Neural progenitor cell (in vitro differentiated cells): ENCODE results near the gene RCAN3. TPM values are rescaled to one million over a fixed set of nuclear protein-coding genes. Genes with fewer than 3 reads are reported as not detected.

ENCODE experiments used
- DNase-seq: peaks from one replicate; pipeline ENCODE4 v3.0.0-alpha.2; 2016; ENCODE audit warnings: low spot score
- H2AFZ ChIP-seq: fragments of 200-600 bp; sonication (generic); replicated peaks from 2 replicates; pipeline ENCODE4 v1.6.1; 2016; ENCODE audit warnings: antibody characterized with exemption
- H3F3A ChIP-seq: fragments of 200-600 bp; sonication (generic); 2 replicates; pipeline ENCODE4 v1.6.1; 2016; ENCODE audit warnings: antibody characterized with exemption, low read depth
- H3K27ac ChIP-seq: fragments of 200-600 bp; sonication (generic); 2 replicates; pipeline ENCODE4 v1.5.1; 2016; ENCODE audit warnings: mild to moderate bottlenecking
- H3K27me3 ChIP-seq: fragments of 200-600 bp; sonication (generic); 2 replicates; pipeline ENCODE4 v1.6.1; 2016; ENCODE audit warnings: mild to moderate bottlenecking, moderate library complexity
- H3K36me3 ChIP-seq: fragments of 200-600 bp; sonication (generic); 2 replicates; pipeline ENCODE4 v1.5.1; 2016
- H3K4me1 ChIP-seq: fragments of 200-600 bp; sonication (generic); 2 replicates; pipeline ENCODE4 v1.6.1; 2016; ENCODE audit warnings: mixed run types
- H3K4me2 ChIP-seq: fragments of 200-600 bp; sonication (generic); 2 replicates; pipeline ENCODE4 v1.6.1; 2016
- H3K4me3 ChIP-seq: fragments of 200-600 bp; sonication (generic); 2 replicates; pipeline ENCODE4 v1.5.1; 2016
- H3K79me2 ChIP-seq: fragments of 200-600 bp; sonication (generic); 2 replicates; pipeline ENCODE4 v1.6.1; 2016; ENCODE audit warnings: low read depth
- H3K9ac ChIP-seq: fragments of 200-600 bp; sonication (generic); 2 replicates; pipeline ENCODE4 v1.6.1; 2016
- H3K9me3 ChIP-seq: fragments of 200-600 bp; sonication (generic); 2 replicates; pipeline ENCODE4 v1.5.1; 2016; ENCODE audit warnings: low read depth
- H4K20me1 ChIP-seq: fragments of 200-600 bp; sonication (generic); 2 replicates; pipeline ENCODE4 v1.6.1; 2016; ENCODE audit warnings: low read depth
- H3K27ac Mint-ChIP-seq: 3 replicates; pipeline ENCODE4 v1.8.0; 2021; ENCODE audit warnings: mixed read lengths
- H3K27me3 Mint-ChIP-seq: 2 replicates; pipeline ENCODE4 v1.8.0; 2022; ENCODE audit warnings: low read depth, mild to moderate bottlenecking, inconsistent platforms, moderate library complexity, mixed read lengths; ENCODE audit not compliant: insufficient read depth
- H3K36me3 Mint-ChIP-seq: 3 replicates; pipeline ENCODE4 v1.8.0; 2021; ENCODE audit warnings: mixed read lengths
- H3K4me1 Mint-ChIP-seq: 3 replicates; pipeline ENCODE4 v1.8.0; 2021; ENCODE audit warnings: mixed read lengths
- H3K4me3 Mint-ChIP-seq: 3 replicates; pipeline ENCODE4 v1.8.0; 2021; ENCODE audit warnings: mild to moderate bottlenecking, moderate library complexity, mixed read lengths
- H3K9me3 Mint-ChIP-seq: 3 replicates; pipeline ENCODE4 v1.8.0; 2020; ENCODE audit warnings: mixed read lengths
- CTCF ChIP-seq: fragments of 200-600 bp; sonication (generic); IDR thresholded peaks from 2 replicates; pipeline ENCODE4 v1.5.1; 2017; ENCODE audit warnings: antibody characterized with exemption, mild to moderate bottlenecking
- EZH2 ChIP-seq: fragments of 200-600 bp; sonication (generic); IDR thresholded peaks from 2 replicates; pipeline ENCODE4 v1.6.1; 2017; ENCODE audit warnings: antibody characterized with exemption, mild to moderate bottlenecking, moderate library complexity
- EZH2phosphoT487 ChIP-seq: fragments of 200-600 bp; sonication (generic); IDR thresholded peaks from 2 replicates; pipeline ENCODE4 v1.6.1; 2017; ENCODE audit warnings: antibody characterized with exemption
- total RNA-seq: library from RNA; depleted of rRNA; stranded (reverse); fragments of >200 nt; gene quantifications from 2 replicates; pipeline ENCODE4 v1.2.3, GENCODE V29; 2015; ENCODE audit warnings: low replicate concordance

The RCAN3 gene
- total RNA-seq, 1 donor from 2014 or later: 9.3 TPM

DNA sequence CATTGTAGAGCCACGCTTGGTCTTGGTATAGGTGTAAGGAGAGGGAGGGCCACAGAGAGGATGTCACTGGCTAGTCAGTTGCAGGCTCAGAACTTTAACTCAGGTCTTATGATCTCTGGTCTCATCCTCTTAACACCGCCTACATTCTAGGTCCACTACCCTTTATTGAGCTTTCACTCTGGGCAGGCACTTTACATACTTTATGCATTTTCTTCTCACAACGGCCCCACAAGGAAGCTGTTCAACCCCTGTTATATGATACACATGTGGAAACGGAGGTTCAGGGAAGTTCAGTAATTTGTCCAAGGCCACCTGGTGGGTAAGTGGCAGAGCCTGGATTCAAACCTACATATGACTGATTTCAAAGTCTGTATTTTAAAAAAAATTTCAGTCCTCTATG is 25.3 kb upstream of the RCAN3 start:
- DNase-seq: no peak
- H3K27me3 ChIP-seq: no peaks in the 10 kb centered on the region
- no peaks in the 10 kb centered on the region for H3K36me3 ChIP-seq
- Mint-ChIP-seq H3K9me3 (peaks cover 3% of the 10 kb centered on the region), H3K4me1 (peaks cover 3% of the 10 kb centered on the region), H3K27ac (no peak overlapping the region), H3K27me3 (peaks cover 3% of the 10 kb centered on the region), H3K4me3 (no peak overlapping the region), H3K36me3 (no peaks in the 10 kb centered on the region)
- no peaks in the 10 kb centered on the region for H3K9me3 ChIP-seq
- no peaks in the 10 kb centered on the region for H4K20me1 ChIP-seq
- no peak for TF ChIP-seq EZH2
- TF ChIP-seq EZH2phosphoT487: no peak
- TF ChIP-seq CTCF: no peak
- no peaks in the 10 kb centered on the region for H3K4me1 ChIP-seq
- no peak overlapping the region for H2AFZ ChIP-seq
- no peak overlapping the region for H3K4me2 ChIP-seq
- H3K27ac ChIP-seq: no peak overlapping the region
- no peak overlapping the region for H3K4me3 ChIP-seq
- no peaks in the 10 kb centered on the region for H3K79me2 ChIP-seq
- no peaks in the 10 kb centered on the region for H3F3A ChIP-seq
- no peak overlapping the region for H3K9ac ChIP-seq

DNA sequence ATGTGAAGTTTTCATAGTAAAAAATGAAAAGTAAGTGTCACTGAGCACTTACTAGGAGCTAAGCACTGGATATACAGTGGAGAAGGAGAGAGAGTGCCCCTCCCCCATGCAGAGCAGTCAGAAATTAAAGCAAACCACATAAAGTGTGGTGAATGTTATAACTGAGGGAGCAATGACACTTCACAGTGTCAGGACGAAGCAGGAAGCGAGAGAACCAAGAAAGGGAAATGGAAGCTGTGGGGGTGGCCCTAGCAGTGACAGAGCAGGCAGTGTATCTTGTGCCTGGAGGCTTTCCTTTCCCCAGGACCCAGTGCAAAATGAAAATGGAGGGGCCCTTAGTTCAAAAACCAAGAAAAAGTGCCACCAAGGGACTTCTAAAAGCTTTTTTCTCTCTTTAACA is 21.5 kb upstream of the RCAN3 start:
- Histone ChIP-seq H3K27me3 (no peaks in the 10 kb centered on the region), H3F3A (no peaks in the 10 kb centered on the region), H3K27ac (no peak overlapping the region), H3K9ac (no peak overlapping the region), H3K36me3 (no peaks in the 10 kb centered on the region), H3K4me2 (no peak overlapping the region), H4K20me1 (no peaks in the 10 kb centered on the region), H3K9me3 (no peaks in the 10 kb centered on the region), H2AFZ (peak overlapping the region; percentile 31), H3K79me2 (no peaks in the 10 kb centered on the region), H3K4me1 (no peaks in the 10 kb centered on the region), H3K4me3 (no peak overlapping the region)
- peaks cover 3% of the 10 kb centered on the region for H3K9me3 Mint-ChIP-seq
- TF ChIP-seq EZH2 (no peak), EZH2phosphoT487 (no peak), CTCF (no peak)
- peak overlapping the region; percentile 31 for H3K27ac Mint-ChIP-seq
- H3K27me3 Mint-ChIP-seq: peaks cover 5% of the 10 kb centered on the region
- peaks cover 3% of the 10 kb centered on the region for H3K4me1 Mint-ChIP-seq
- H3K36me3 Mint-ChIP-seq: no peaks in the 10 kb centered on the region
- no peak overlapping the region for H3K4me3 Mint-ChIP-seq
- DNase-seq: no peak

GRCh38 chr1:24481843-24482610 is 20.6 kb upstream of the RCAN3 start:
- H3K36me3 Mint-ChIP-seq: no peaks in the 10 kb centered on the region
- no peak overlapping the region for H3K4me2 ChIP-seq
- H3K9me3 ChIP-seq: no peaks in the 10 kb centered on the region
- no peak overlapping the region for H2AFZ ChIP-seq
- H3K36me3 ChIP-seq: no peaks in the 10 kb centered on the region
- H3K9ac ChIP-seq: no peak overlapping the region
- no peaks in the 10 kb centered on the region for H4K20me1 ChIP-seq
- no peak overlapping the region for H3K4me3 ChIP-seq
- DNase-seq: no peak
- no peak overlapping the region for H3K4me3 Mint-ChIP-seq
- H3K9me3 Mint-ChIP-seq: peaks cover 3% of the 10 kb centered on the region
- no peak overlapping the region for H3K27ac ChIP-seq
- H3K27me3 Mint-ChIP-seq: peaks cover 5% of the 10 kb centered on the region
- H3K79me2 ChIP-seq: no peaks in the 10 kb centered on the region
- no peaks in the 10 kb centered on the region for H3K27me3 ChIP-seq
- H3K27ac Mint-ChIP-seq: no peak overlapping the region
- H3K4me1 Mint-ChIP-seq: peaks cover 3% of the 10 kb centered on the region
- TF ChIP-seq CTCF (no peak), EZH2 (no peak), EZH2phosphoT487 (no peak)
- H3K4me1 ChIP-seq: no peaks in the 10 kb centered on the region
- H3F3A ChIP-seq: no peaks in the 10 kb centered on the region
